ENCODE measurements around the gene TNS2. TPM values are rescaled to one million over a fixed set of nuclear protein-coding genes. Genes with fewer than 3 reads are reported as not detected.
"Not testable (repeated sequence)": the region's sequence is repeated elsewhere in the genome, so short reads cannot be mapped to it uniquely, and the experiment has no call there.

Gene TNS2
- total RNA-seq, 1 donor from 2014 or later: 21.9 TPM

- peaks cover 0 to 2% (median 0%) of the 10 kb centered on the region in 3 donors for H3K36me3 ChIP-seq (ENCODE audit: control insufficient read depth in 3 of 3, insufficient read depth in 3 of 3, low read length in 3 of 3)
- no peak overlapping the region for H3K9ac ChIP-seq (ENCODE audit: low read depth in 1 of 3, low read length in 3 of 3)
- H3K27me3 ChIP-seq (ENCODE audit: control insufficient read depth in 3 of 3, insufficient read depth in 3 of 3, low read length in 3 of 3): no peaks in the 10 kb centered on the region
- no peaks in the 10 kb centered on the region for H3K9me3 ChIP-seq (ENCODE audit: control insufficient read depth in 3 of 3, low read length in 3 of 3)
- H3K4me3 ChIP-seq (ENCODE audit: low read length in 3 of 3): no peak overlapping the region
- peaks cover 28 to 39% (median 29%) of the 10 kb centered on the region in 3 donors for H3K4me1 ChIP-seq (ENCODE audit: control insufficient read depth in 3 of 3, insufficient read depth in 3 of 3, low read length in 3 of 3)
- no peak overlapping the region for H3K27ac ChIP-seq (ENCODE audit: low read depth, low read length)
These were observed 50.7 kb downstream of the TNS2 start for GRCh38 chr12:53100466-53101151.

- Histone ChIP-seq H3K4me3 (ENCODE audit: low read length in 3 of 3) (no peak overlapping the region), H3K9ac (ENCODE audit: low read depth in 1 of 3, low read length in 3 of 3) (no peak overlapping the region), H3K27ac (ENCODE audit: low read depth, low read length) (no peak overlapping the region), H3K4me1 (ENCODE audit: control insufficient read depth in 3 of 3, insufficient read depth in 3 of 3, low read length in 3 of 3) (peaks cover 23 to 35% (median 24%) of the 10 kb centered on the region in 3 donors), H3K36me3 (ENCODE audit: control insufficient read depth in 3 of 3, insufficient read depth in 3 of 3, low read length in 3 of 3) (peaks cover 0 to 2% (median 0%) of the 10 kb centered on the region in 3 donors), H3K27me3 (ENCODE audit: control insufficient read depth in 3 of 3, insufficient read depth in 3 of 3, low read length in 3 of 3) (no peaks in the 10 kb centered on the region), H3K9me3 (ENCODE audit: control insufficient read depth in 3 of 3, low read length in 3 of 3) (no peaks in the 10 kb centered on the region)
These were observed 51.4 kb downstream of the TNS2 start for GRCh38 chr12:53101266-53101665.

GRCh38 chr12:53101931-53102781 lies 52.3 kb downstream of the TNS2 start:
- H3K9me3 ChIP-seq (ENCODE audit: control insufficient read depth in 3 of 3, low read length in 3 of 3): no peaks in the 10 kb centered on the region
- peaks cover 20 to 30% (median 21%) of the 10 kb centered on the region in 3 donors for H3K4me1 ChIP-seq (ENCODE audit: control insufficient read depth in 3 of 3, insufficient read depth in 3 of 3, low read length in 3 of 3)
- peaks cover 0 to 2% (median 0%) of the 10 kb centered on the region in 3 donors for H3K36me3 ChIP-seq (ENCODE audit: control insufficient read depth in 3 of 3, insufficient read depth in 3 of 3, low read length in 3 of 3)
- H3K4me3 ChIP-seq (ENCODE audit: low read length in 3 of 3): no peak overlapping the region
- no peaks in the 10 kb centered on the region for H3K27me3 ChIP-seq (ENCODE audit: control insufficient read depth in 3 of 3, insufficient read depth in 3 of 3, low read length in 3 of 3)
- no peak overlapping the region for H3K9ac ChIP-seq (ENCODE audit: low read depth in 1 of 3, low read length in 3 of 3)
- no peak overlapping the region for H3K27ac ChIP-seq (ENCODE audit: low read depth, low read length)

- Histone ChIP-seq H3K9ac (ENCODE audit: low read depth in 1 of 3, low read length in 3 of 3) (no peak within 1 kb of the TSS), H3K9me3 (ENCODE audit: control insufficient read depth in 3 of 3, low read length in 3 of 3) (no peaks in the 10 kb centered on the region), H3K4me1 (ENCODE audit: control insufficient read depth in 3 of 3, insufficient read depth in 3 of 3, low read length in 3 of 3) (peaks cover 14 to 21% (median 18%) of the 10 kb centered on the region in 3 donors), H3K36me3 (ENCODE audit: control insufficient read depth in 3 of 3, insufficient read depth in 3 of 3, low read length in 3 of 3) (peaks cover 0 to 2% (median 0%) of the 10 kb centered on the region in 3 donors), H3K27ac (ENCODE audit: low read depth, low read length) (no peak within 1 kb of the TSS), H3K27me3 (ENCODE audit: control insufficient read depth in 3 of 3, insufficient read depth in 3 of 3, low read length in 3 of 3) (no peaks in the 10 kb centered on the region), H3K4me3 (ENCODE audit: low read length in 3 of 3) (no peak within 1 kb of the TSS)
These were observed 53.3 kb downstream of the TNS2 start, which contains the start of gene SOAT2 for GRCh38 chr12:53102883-53103807. Gene SOAT2 (plus strand): TSS chr12:53103486. CDS start chr12:53103578, 92 bp downstream.

- Histone ChIP-seq H3K4me1 (ENCODE audit: control insufficient read depth in 3 of 3, insufficient read depth in 3 of 3, low read length in 3 of 3) (peaks cover 10 to 14% (median 11%) of the 10 kb centered on the region in 3 donors), H3K9me3 (ENCODE audit: control insufficient read depth in 3 of 3, low read length in 3 of 3) (no peaks in the 10 kb centered on the region), H3K27ac (ENCODE audit: low read depth, low read length) (no peak overlapping the region)
These were observed 54.0 kb downstream of the TNS2 start for GRCh38 chr12:53103860-53104305.

GRCh38 chr12:53105256-53105655 lies 55.4 kb downstream of the TNS2 start:
- H3K27ac ChIP-seq (ENCODE audit: low read depth, low read length): no peak overlapping the region
- peaks cover 0 to 2% (median 0%) of the 10 kb centered on the region in 3 donors for H3K36me3 ChIP-seq (ENCODE audit: control insufficient read depth in 3 of 3, insufficient read depth in 3 of 3, low read length in 3 of 3)
- H3K4me1 ChIP-seq (ENCODE audit: control insufficient read depth in 3 of 3, insufficient read depth in 3 of 3, low read length in 3 of 3): peaks cover 3 to 8% (median 5%) of the 10 kb centered on the region in 3 donors
- no peaks in the 10 kb centered on the region for H3K27me3 ChIP-seq (ENCODE audit: control insufficient read depth in 3 of 3, insufficient read depth in 3 of 3, low read length in 3 of 3)
- H3K9ac ChIP-seq (ENCODE audit: low read depth in 1 of 3, low read length in 3 of 3): no peak overlapping the region
- H3K9me3 ChIP-seq (ENCODE audit: control insufficient read depth in 3 of 3, low read length in 3 of 3): no peaks in the 10 kb centered on the region
- H3K4me3 ChIP-seq (ENCODE audit: low read length in 3 of 3): no peak overlapping the region

More at GRCh38 chr12:53103860-53104305, 54.0 kb downstream of the TNS2 start:
- H3K4me3 ChIP-seq (ENCODE audit: low read length in 3 of 3): no peak overlapping the region
- no peak overlapping the region for H3K9ac ChIP-seq (ENCODE audit: low read depth in 1 of 3, low read length in 3 of 3)
- H3K36me3 ChIP-seq (ENCODE audit: control insufficient read depth in 3 of 3, insufficient read depth in 3 of 3, low read length in 3 of 3): peaks cover 0 to 2% (median 0%) of the 10 kb centered on the region in 3 donors
- H3K27me3 ChIP-seq (ENCODE audit: control insufficient read depth in 3 of 3, insufficient read depth in 3 of 3, low read length in 3 of 3): no peaks in the 10 kb centered on the region

GRCh38 chr12:53105712-53106439 lies 56.0 kb downstream of the TNS2 start:
- Histone ChIP-seq H3K9me3 (ENCODE audit: control insufficient read depth in 3 of 3, low read length in 3 of 3) (no peaks in the 10 kb centered on the region), H3K4me3 (ENCODE audit: low read length in 3 of 3) (no peak overlapping the region), H3K36me3 (ENCODE audit: control insufficient read depth in 3 of 3, insufficient read depth in 3 of 3, low read length in 3 of 3) (no peaks in the 10 kb centered on the region)

GRCh38 chr12:53107122-53107521 lies 57.3 kb downstream of the TNS2 start:
- Histone ChIP-seq H3K9me3 (ENCODE audit: control insufficient read depth in 3 of 3, low read length in 3 of 3) (no peaks in the 10 kb centered on the region), H3K4me3 (ENCODE audit: low read length in 3 of 3) (no peak overlapping the region), H3K4me1 (ENCODE audit: control insufficient read depth in 3 of 3, insufficient read depth in 3 of 3, low read length in 3 of 3) (peaks cover 0 to 8% (median 5%) of the 10 kb centered on the region in 3 donors), H3K36me3 (ENCODE audit: control insufficient read depth in 3 of 3, insufficient read depth in 3 of 3, low read length in 3 of 3) (no peaks in the 10 kb centered on the region), H3K9ac (ENCODE audit: low read depth in 1 of 3, low read length in 3 of 3) (no peak overlapping the region), H3K27me3 (ENCODE audit: control insufficient read depth in 3 of 3, insufficient read depth in 3 of 3, low read length in 3 of 3) (no peaks in the 10 kb centered on the region), H3K27ac (ENCODE audit: low read depth, low read length) (no peak overlapping the region)

More at GRCh38 chr12:53105712-53106439, 56.0 kb downstream of the TNS2 start:
- H3K9ac ChIP-seq (ENCODE audit: low read depth in 1 of 3, low read length in 3 of 3): no peak overlapping the region
- H3K27me3 ChIP-seq (ENCODE audit: control insufficient read depth in 3 of 3, insufficient read depth in 3 of 3, low read length in 3 of 3): no peaks in the 10 kb centered on the region
- H3K27ac ChIP-seq (ENCODE audit: low read depth, low read length): no peak overlapping the region
- H3K4me1 ChIP-seq (ENCODE audit: control insufficient read depth in 3 of 3, insufficient read depth in 3 of 3, low read length in 3 of 3): peaks cover 0 to 8% (median 5%) of the 10 kb centered on the region in 3 donors

- not testable (repeated sequence) for H3K27me3 ChIP-seq (ENCODE audit: control insufficient read depth in 3 of 3, insufficient read depth in 3 of 3, low read length in 3 of 3); H3K36me3 ChIP-seq (ENCODE audit: control insufficient read depth in 3 of 3, insufficient read depth in 3 of 3, low read length in 3 of 3); H3K9me3 ChIP-seq (ENCODE audit: control insufficient read depth in 3 of 3, low read length in 3 of 3); H3K27ac ChIP-seq (ENCODE audit: low read depth, low read length); H3K4me3 ChIP-seq (ENCODE audit: low read length in 3 of 3); H3K9ac ChIP-seq (ENCODE audit: low read depth in 1 of 3, low read length in 3 of 3)
- H3K4me1 ChIP-seq (ENCODE audit: control insufficient read depth in 3 of 3, insufficient read depth in 3 of 3, low read length in 3 of 3): peaks cover 7 to 25% (median 20%) of the 10 kb centered on the region in 3 donors
These were observed 62.6 kb downstream of the TNS2 start for GRCh38 chr12:53112431-53112830.

All from skeletal muscle tissue (tissue), 4 donors.